Ovary (tissue), 3 donors: ENCODE measurements around the gene TMEM151B.
"Not testable (repeated sequence)": the region's sequence is repeated elsewhere in the genome, so short reads cannot be mapped to it uniquely, and the experiment has no call there.

Experiments used
- CTCF ChIP-seq, 3 donors: fragments of 450-650 bp in 2 of 3; fragments of 200-600 bp in 1 of 3; IDR thresholded peaks; one replicate each; pipeline versions ENCODE4 v1.5.1 to v1.8.0; 2016 to 2022; ENCODE audit warnings: antibody characterized with exemption in 3 of 3, mild to moderate bottlenecking in 1 of 3
- EP300 ChIP-seq: sonication (generic); formaldehyde crosslinking; IDR thresholded peaks from one replicate; pipeline ENCODE4 v1.6.1; 2017; ENCODE audit warnings: antibody characterized with exemption
- donor health status: DM: no; HTN: no; CAD: no.

GRCh38 chr6:44314657-44315056 lies 44.4 kb downstream of the TMEM151B start:
- not testable (repeated sequence) for TF ChIP-seq CTCF (IDR thresholded peaks at IDR 0.05); EP300
